H9 (cell line): Measurements from ENCODE around the gene RIOX2. TPM values are rescaled to one million over a fixed set of nuclear protein-coding genes. Genes with fewer than 3 reads are reported as not detected.

Experiments
- DNase-seq: peaks from one replicate; pipeline ENCODE4 v3.0.0-alpha.2; 2017
- H2AFZ ChIP-seq: one replicate; pipeline ENCODE4 v1.6.1; 2013; ENCODE audit warnings: mild to moderate bottlenecking, low read length, control low read depth, moderate library complexity
- H2AK5ac ChIP-seq: 2 replicates; pipeline ENCODE4 v1.6.1; 2013; ENCODE audit warnings: low read length, control low read depth, mixed read lengths; ENCODE audit not compliant: insufficient read length
- H2BK120ac ChIP-seq: one replicate; pipeline ENCODE4 v1.6.1; 2013; ENCODE audit warnings: low read depth, mild to moderate bottlenecking, low read length, control low read depth, inconsistent platforms; ENCODE audit not compliant: poor library complexity, severe bottlenecking
- H2BK12ac ChIP-seq: 2 replicates; pipeline ENCODE4 v1.6.1; 2013; ENCODE audit warnings: low read length, control low read depth, mixed read lengths, low read depth; ENCODE audit not compliant: insufficient read length
- H2BK15ac ChIP-seq: 2 replicates; pipeline ENCODE4 v1.6.1; 2013; ENCODE audit warnings: low read depth, low read length, control low read depth
- H2BK20ac ChIP-seq: one replicate; pipeline ENCODE4 v1.6.1; 2013; ENCODE audit warnings: low read depth, mild to moderate bottlenecking, low read length, control low read depth, inconsistent platforms; ENCODE audit not compliant: poor library complexity, severe bottlenecking
- H2BK5ac ChIP-seq: 2 replicates; pipeline ENCODE4 v1.6.1; 2013; ENCODE audit warnings: low read length, control low read depth, mixed read lengths; ENCODE audit not compliant: insufficient read length
- H3K14ac ChIP-seq: 2 replicates; pipeline ENCODE4 v1.6.1; 2013; ENCODE audit warnings: low read length, control low read depth; ENCODE audit not compliant: insufficient read depth
- H3K18ac ChIP-seq: 2 replicates; pipeline ENCODE4 v1.6.1; 2013; ENCODE audit warnings: low read depth, mild to moderate bottlenecking, mixed read lengths, low read length, control low read depth; ENCODE audit not compliant: insufficient read length
- H3K23ac ChIP-seq: 2 replicates; pipeline ENCODE4 v1.6.1; 2013; ENCODE audit warnings: low read length, control low read depth, mixed read lengths, low read depth; ENCODE audit not compliant: insufficient read length
- H3K23me2 ChIP-seq: 2 replicates; pipeline ENCODE4 v1.6.1; 2013; ENCODE audit warnings: low read depth, mild to moderate bottlenecking, mixed read lengths, low read length, control low read depth; ENCODE audit not compliant: insufficient read length, poor library complexity, severe bottlenecking
- H3K27ac ChIP-seq: 2 replicates; pipeline ENCODE4 v1.5.1; 2013; ENCODE audit warnings: low read length, control low read depth, mixed read lengths, low read depth; ENCODE audit not compliant: insufficient read length
- H3K27me3 ChIP-seq: 2 replicates; pipeline ENCODE4 v1.6.1; 2013; ENCODE audit warnings: low read length, control low read depth, inconsistent platforms; ENCODE audit not compliant: insufficient read depth
- H3K4ac ChIP-seq: 2 replicates; pipeline ENCODE4 v1.6.1; 2013; ENCODE audit warnings: low read depth, mild to moderate bottlenecking, control low read depth, inconsistent platforms, low read length, moderate library complexity
- H3K4me1 ChIP-seq: 2 replicates; pipeline ENCODE4 v1.6.1; 2013; ENCODE audit warnings: low read length, control low read depth, inconsistent platforms; ENCODE audit not compliant: insufficient read depth
- H3K4me2 ChIP-seq: 2 replicates; pipeline ENCODE4 v1.6.1; 2013; ENCODE audit warnings: low read length, control low read depth, mixed read lengths; ENCODE audit not compliant: insufficient read length, insufficient read depth
- H3K56ac ChIP-seq: 2 replicates; pipeline ENCODE4 v1.6.1; 2013; ENCODE audit warnings: low read depth, mild to moderate bottlenecking, mixed read lengths, low read length, control low read depth; ENCODE audit not compliant: insufficient read length
- H3K79me1 ChIP-seq: 2 replicates; pipeline ENCODE4 v1.6.1; 2013; ENCODE audit warnings: low read depth, mild to moderate bottlenecking, moderate library complexity, low read length, control low read depth, inconsistent platforms; ENCODE audit not compliant: insufficient read depth, poor library complexity, severe bottlenecking
- H3K79me2 ChIP-seq: 2 replicates; pipeline ENCODE4 v1.6.1; 2013; ENCODE audit warnings: low read length, control low read depth, inconsistent platforms; ENCODE audit not compliant: insufficient read depth
- H3K9ac ChIP-seq: 2 replicates; pipeline ENCODE4 v1.6.1; 2013; ENCODE audit warnings: low read length, control low read depth, mixed read lengths; ENCODE audit not compliant: insufficient read length; ENCODE audit errors: extremely low read depth
- H3K9me3 ChIP-seq: one replicate; pipeline ENCODE4 v1.6.1; 2013; ENCODE audit warnings: low read depth, low read length, inconsistent platforms; ENCODE audit not compliant: control insufficient read depth
- H3T11ph ChIP-seq: one replicate; pipeline ENCODE4 v1.6.1; 2013; ENCODE audit warnings: mild to moderate bottlenecking, low read length, control low read depth, inconsistent platforms
- H4K20me1 ChIP-seq: one replicate; pipeline ENCODE4 v1.6.1; 2013; ENCODE audit not compliant: control insufficient read depth, insufficient read length, insufficient read depth
- H4K5ac ChIP-seq: 2 replicates; pipeline ENCODE4 v1.6.1; 2013; ENCODE audit warnings: low read depth, mild to moderate bottlenecking, mixed read lengths, low read length, control low read depth; ENCODE audit not compliant: insufficient read length
- H4K8ac ChIP-seq: replicated peaks from 2 replicates; pipeline ENCODE4 v1.6.1; 2013; ENCODE audit warnings: low read length, control low read depth, mixed read lengths, low read depth; ENCODE audit not compliant: insufficient read length
- H4K91ac ChIP-seq: 2 replicates; pipeline ENCODE4 v1.6.1; 2013; ENCODE audit warnings: low read depth, mild to moderate bottlenecking, moderate library complexity, mixed read lengths, low read length, control low read depth; ENCODE audit not compliant: insufficient read length
- H3K27ac Mint-ChIP-seq, 3 experiments: 2 replicates in 2 of 3; 3 replicates in 1 of 3; pipeline ENCODE4 v1.8.0; 2020 to 2021; ENCODE audit warnings: mixed read lengths in 3 of 3, mild to moderate bottlenecking in 1 of 3, moderate library complexity in 1 of 3
- H3K27me3 Mint-ChIP-seq: 2 replicates; pipeline ENCODE4 v1.8.0; 2021; ENCODE audit warnings: low read depth, mild to moderate bottlenecking, moderate library complexity, mixed read lengths
- H3K36me3 Mint-ChIP-seq, 3 experiments: 2 replicates in 2 of 3; 3 replicates in 1 of 3; pipeline ENCODE4 v1.8.0; 2020 to 2021; ENCODE audit warnings: low read depth in 3 of 3, mixed read lengths in 3 of 3; ENCODE audit not compliant: insufficient read depth in 1 of 3
- H3K4me1 Mint-ChIP-seq, 2 experiments: 2 replicates each; pipeline ENCODE4 v1.8.0; 2020; ENCODE audit warnings: mixed read lengths in 2 of 2
- H3K4me3 Mint-ChIP-seq, 2 experiments: 2 replicates in 1 of 2; 3 replicates in 1 of 2; pipeline ENCODE4 v1.8.0; 2020 to 2021; ENCODE audit warnings: mild to moderate bottlenecking in 2 of 2, mixed read lengths in 2 of 2, moderate library complexity in 1 of 2
- H3K9me3 Mint-ChIP-seq, 2 experiments: 2 replicates in 1 of 2; 3 replicates in 1 of 2; pipeline ENCODE4 v1.8.0; 2020; ENCODE audit warnings: mild to moderate bottlenecking in 2 of 2, mixed read lengths in 2 of 2, moderate library complexity in 1 of 2
- CTCF ChIP-seq: fragments of 200-600 bp; sonication (generic); conservative IDR thresholded peaks from 3 replicates; pipeline ENCODE4 v1.8.0; 2021; ENCODE audit warnings: antibody characterized with exemption, mild to moderate bottlenecking
- WGBS: extraction: QIAGEN DNeasy Blood & Tissue Kit; methylation state at CpG from one replicate; pipeline ENCODE4 v1.1.7; 2013; ENCODE audit warnings: missing lambda C conversion rate, low lambda C conversion rate, mixed read lengths; ENCODE audit not compliant: insufficient read length; ENCODE audit errors: extremely low coverage; 5-methylcytosine and 5-hydroxymethylcytosine counted together
- total RNA-seq: library from RNA; stranded (reverse); gene quantifications from 2 replicates; pipeline ENCODE4 v1.2.1, GENCODE V29; 2021

Gene RIOX2
- total RNA-seq, 1 experiment from 2014 or later, result 15.5 TPM

- Histone ChIP-seq H3K23ac (no peak overlapping the region), H4K8ac (no peak overlapping the region), H3K79me1 (no peaks in the 10 kb centered on the region), H3K4me2 (no peak overlapping the region), H4K5ac (no peak overlapping the region), H3K9ac (no peak overlapping the region), H3K18ac (no peak overlapping the region), H2BK15ac (no peak overlapping the region), H2AK5ac (no peak overlapping the region), H3K23me2 (no peaks in the 10 kb centered on the region), H3K79me2 (no peaks in the 10 kb centered on the region), H3K27ac (no peak overlapping the region), H3K14ac (no peak overlapping the region), H2BK12ac (no peak overlapping the region), H3K56ac (no peak overlapping the region), H3T11ph (no peak overlapping the region), H3K9me3 (no peaks in the 10 kb centered on the region), H2BK5ac (no peak overlapping the region), H2BK20ac (no peak overlapping the region), H2AFZ (no peak overlapping the region), H3K4ac (no peak overlapping the region), H4K91ac (no peak overlapping the region), H3K4me1 (no peaks in the 10 kb centered on the region), H4K20me1 (no peaks in the 10 kb centered on the region), H2BK120ac (no peak overlapping the region), H3K27me3 (no peaks in the 10 kb centered on the region)
- H3K36me3 Mint-ChIP-seq, result peaks cover 4 to 22% (median 7%) of the 10 kb centered on the region in 3 experiments; a peak in 6 of 7 replicates
- DNase-seq, result no peak
- no peak overlapping the region for H3K27ac Mint-ChIP-seq
- 0 out of 4 replicates have a peak, but pooled peaks cover 0 to 3% of the 10 kb centered on the region in 2 experiments for H3K4me1 Mint-ChIP-seq
- no peak for TF ChIP-seq CTCF
- H3K4me3 Mint-ChIP-seq, result no peak overlapping the region
- no peaks in the 10 kb centered on the region for H3K27me3 Mint-ChIP-seq
- H3K9me3 Mint-ChIP-seq, result no peaks in the 10 kb centered on the region
- no CpG with 5 or more reads among the region's 2 CpGs for WGBS
Measured at GRCh38 chr3:97949110-97949485, 23.1 kb downstream of the RIOX2 start.
